Activated T-helper 1 cell treated with anti-CD3 and anti-CD28 coated beads, Interleukin-12 subunit alpha, Interleukin-12 subunit beta, Interleukin-2, Interleukin-4 antibody, amounts not matched to agents 30 ng/mL and 10 ng/mL and 1 ng/mL, durations not matched to agents 14 hours and 24 hours and 36 hours (primary cell): ENCODE results near the gene MBNL2. TPM values are rescaled to one million over a fixed set of nuclear protein-coding genes. Genes with fewer than 3 reads are reported as not detected.

Experiments used
- DNase-seq: peaks from one replicate; pipeline ENCODE4 v3.0.0; 2021; ENCODE audit warnings: low spot score
- H3K27ac Mint-ChIP-seq: one replicate; pipeline ENCODE4 v1.8.0; 2021; ENCODE audit warnings: mild to moderate bottlenecking, mixed read lengths
- H3K27me3 Mint-ChIP-seq: one replicate; pipeline ENCODE4 v1.8.0; 2022; ENCODE audit warnings: mild to moderate bottlenecking, moderate library complexity, mixed read lengths; ENCODE audit not compliant: insufficient read depth
- H3K36me3 Mint-ChIP-seq: one replicate; pipeline ENCODE4 v1.8.0; 2021; ENCODE audit warnings: low read depth, mixed read lengths
- H3K4me1 Mint-ChIP-seq: one replicate; pipeline ENCODE4 v1.8.0; 2021; ENCODE audit warnings: low read depth, mixed read lengths
- H3K4me3 Mint-ChIP-seq: one replicate; pipeline ENCODE4 v1.8.0; 2021; ENCODE audit warnings: mild to moderate bottlenecking, moderate library complexity, mixed read lengths
- H3K9me3 Mint-ChIP-seq: one replicate; pipeline ENCODE4 v1.8.0; 2021; ENCODE audit warnings: mixed read lengths
- intact Hi-C: fragments of 100-400 bp; cut with micrococcal nuclease; formaldehyde crosslinking; loops from one replicate; pipeline ENCODE4 v1.15.1; 2024
- total RNA-seq: library from RNA; stranded (reverse); gene quantifications from 2 replicates; pipeline ENCODE4 v1.2.3, GENCODE V29; 2022

MBNL2 gene
- total RNA-seq, 1 donor from 2014 or later = 20.7 TPM

DNA sequence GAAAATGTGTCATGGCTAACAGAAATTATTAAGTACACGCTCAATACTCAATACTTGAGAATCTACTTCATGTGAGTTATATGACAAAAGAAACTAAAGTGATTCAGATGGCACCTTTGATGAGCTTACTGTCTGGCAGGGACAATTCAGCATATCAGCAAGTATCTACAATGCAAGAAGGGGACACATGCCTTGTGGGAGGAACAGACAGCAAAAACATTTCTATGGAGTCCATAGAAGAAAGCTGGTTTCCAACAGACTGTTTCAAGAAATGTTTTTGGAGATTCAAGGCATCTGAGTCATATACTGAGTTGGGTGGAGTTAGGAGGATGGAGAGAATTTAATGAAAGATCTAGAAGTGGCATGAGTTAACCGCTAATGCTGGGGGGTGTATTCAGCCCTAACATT is 54.7 kb downstream of the MBNL2 start:
- DNase-seq = no peak
- Mint-ChIP-seq H3K27ac (no peak overlapping the region), H3K27me3 (no peaks in the 10 kb centered on the region), H3K4me1 (peaks cover 14% of the 10 kb centered on the region), H3K4me3 (no peak overlapping the region), H3K36me3 (peaks cover 17% of the 10 kb centered on the region), H3K9me3 (no peaks in the 10 kb centered on the region)
- intact Hi-C loops = no loop called here

GRCh38 chr13:97278435-97279411 is 56.6 kb downstream of the MBNL2 start:
- Mint-ChIP-seq H3K36me3 (peaks cover 23% of the 10 kb centered on the region), H3K4me3 (no peak overlapping the region), H3K27me3 (no peaks in the 10 kb centered on the region), H3K27ac (no peak overlapping the region), H3K9me3 (no peaks in the 10 kb centered on the region), H3K4me1 (peaks cover 27% of the 10 kb centered on the region)
- intact Hi-C loops = no loop called here
- no peak for DNase-seq

- peaks cover 29% of the 10 kb centered on the region for H3K4me1 Mint-ChIP-seq
- H3K9me3 Mint-ChIP-seq = no peaks in the 10 kb centered on the region
- no peak overlapping the region for H3K4me3 Mint-ChIP-seq
- H3K27me3 Mint-ChIP-seq = no peaks in the 10 kb centered on the region
- H3K27ac Mint-ChIP-seq = no peak overlapping the region
- peaks cover 23% of the 10 kb centered on the region for H3K36me3 Mint-ChIP-seq
- no peak for DNase-seq
- intact Hi-C loops = no loop called here
Observed at GRCh38 chr13:97279913-97280312, 57.8 kb downstream of the MBNL2 start.

DNA sequence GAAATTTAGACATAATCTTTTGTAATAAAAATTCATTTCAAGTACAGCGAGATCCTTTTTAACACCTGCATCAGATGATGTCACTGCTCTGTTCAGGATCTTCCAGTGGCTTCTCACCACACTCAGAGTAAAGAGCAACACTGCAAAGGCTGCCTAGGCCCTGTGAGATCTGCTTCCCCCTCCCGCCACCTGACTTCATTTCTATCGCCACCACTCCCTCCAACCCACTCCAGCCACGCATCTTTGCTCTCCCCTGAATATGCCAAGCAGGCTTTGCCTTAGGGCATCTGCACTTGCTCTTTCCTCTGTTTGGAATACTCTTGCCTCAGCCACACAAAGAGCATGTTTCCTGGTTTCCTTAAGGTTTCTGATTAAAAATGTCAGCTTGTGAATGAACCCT is 58.3 kb downstream of the MBNL2 start:
- Mint-ChIP-seq H3K4me3 (no peak overlapping the region), H3K4me1 (peaks cover 29% of the 10 kb centered on the region), H3K27me3 (no peaks in the 10 kb centered on the region), H3K9me3 (no peaks in the 10 kb centered on the region), H3K27ac (no peak overlapping the region), H3K36me3 (peaks cover 22% of the 10 kb centered on the region)
- no peak for DNase-seq
- intact Hi-C loops = no loop called here

DNA sequence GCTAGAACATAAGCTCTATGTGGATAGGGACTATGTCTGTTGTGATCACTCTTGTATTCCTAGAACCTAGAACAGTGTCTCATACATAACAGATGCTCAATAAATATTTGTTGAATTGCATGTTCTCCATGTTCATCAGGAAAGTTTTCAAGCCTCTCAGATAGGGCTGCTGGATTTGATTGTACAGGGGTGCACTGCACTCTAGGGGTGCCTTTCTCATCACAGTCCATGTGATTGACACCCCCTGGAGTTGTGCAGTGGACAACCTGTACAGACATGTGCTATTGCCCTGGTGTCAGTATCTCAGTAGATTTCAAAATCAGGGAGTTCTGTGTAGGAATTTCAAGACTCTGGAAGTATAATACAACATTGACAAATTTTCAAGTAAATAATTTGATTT is 58.9 kb downstream of the MBNL2 start:
- peaks cover 17% of the 10 kb centered on the region for H3K36me3 Mint-ChIP-seq
- no peaks in the 10 kb centered on the region for H3K9me3 Mint-ChIP-seq
- no peaks in the 10 kb centered on the region for H3K27me3 Mint-ChIP-seq
- H3K4me3 Mint-ChIP-seq = no peak overlapping the region
- intact Hi-C loops = no loop called here
- no peak overlapping the region for H3K27ac Mint-ChIP-seq
- DNase-seq = no peak
- H3K4me1 Mint-ChIP-seq = peaks cover 29% of the 10 kb centered on the region

GRCh38 chr13:97282705-97283104 is 60.6 kb downstream of the MBNL2 start:
- H3K9me3 Mint-ChIP-seq = no peaks in the 10 kb centered on the region
- H3K4me1 Mint-ChIP-seq = peaks cover 24% of the 10 kb centered on the region
- H3K36me3 Mint-ChIP-seq = peaks cover 6% of the 10 kb centered on the region
- no peak overlapping the region for H3K4me3 Mint-ChIP-seq
- no peak overlapping the region for H3K27ac Mint-ChIP-seq
- no peak for DNase-seq
- intact Hi-C loops = no loop called here
- no peaks in the 10 kb centered on the region for H3K27me3 Mint-ChIP-seq

DNA sequence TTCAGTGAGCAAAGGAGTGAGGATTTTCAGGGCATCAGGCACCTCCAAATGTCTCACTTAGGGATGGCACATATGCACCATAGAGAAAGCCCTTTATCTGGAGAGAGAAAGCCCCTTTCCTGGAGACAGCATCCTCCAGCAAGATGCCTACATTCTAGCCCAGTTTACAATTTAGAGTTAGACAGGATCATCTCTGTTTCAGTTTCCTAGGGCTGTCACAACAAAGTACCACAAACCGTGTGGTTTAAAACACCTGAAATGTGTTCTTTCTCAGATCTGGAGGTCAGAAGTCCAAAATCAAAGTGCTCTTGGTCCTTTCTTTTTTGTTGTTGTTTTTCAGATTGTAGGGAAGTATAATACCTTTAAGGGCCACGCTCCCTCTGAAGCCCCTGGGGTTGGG is 61.8 kb downstream of the MBNL2 start:
- Mint-ChIP-seq H3K9me3 (no peaks in the 10 kb centered on the region), H3K36me3 (peaks cover 6% of the 10 kb centered on the region), H3K27ac (no peak overlapping the region), H3K4me1 (peaks cover 33% of the 10 kb centered on the region), H3K27me3 (no peaks in the 10 kb centered on the region), H3K4me3 (no peak overlapping the region)
- DNase-seq = no peak
- intact Hi-C loops = no loop called here

- Mint-ChIP-seq H3K36me3 (peaks cover 6% of the 10 kb centered on the region), H3K9me3 (no peaks in the 10 kb centered on the region), H3K27me3 (no peaks in the 10 kb centered on the region), H3K4me3 (no peak overlapping the region), H3K27ac (no peak overlapping the region), H3K4me1 (peaks cover 34% of the 10 kb centered on the region)
- intact Hi-C loops = no loop called here
- no peak for DNase-seq
Observed at GRCh38 chr13:97284558-97284957, 62.4 kb downstream of the MBNL2 start.

DNA sequence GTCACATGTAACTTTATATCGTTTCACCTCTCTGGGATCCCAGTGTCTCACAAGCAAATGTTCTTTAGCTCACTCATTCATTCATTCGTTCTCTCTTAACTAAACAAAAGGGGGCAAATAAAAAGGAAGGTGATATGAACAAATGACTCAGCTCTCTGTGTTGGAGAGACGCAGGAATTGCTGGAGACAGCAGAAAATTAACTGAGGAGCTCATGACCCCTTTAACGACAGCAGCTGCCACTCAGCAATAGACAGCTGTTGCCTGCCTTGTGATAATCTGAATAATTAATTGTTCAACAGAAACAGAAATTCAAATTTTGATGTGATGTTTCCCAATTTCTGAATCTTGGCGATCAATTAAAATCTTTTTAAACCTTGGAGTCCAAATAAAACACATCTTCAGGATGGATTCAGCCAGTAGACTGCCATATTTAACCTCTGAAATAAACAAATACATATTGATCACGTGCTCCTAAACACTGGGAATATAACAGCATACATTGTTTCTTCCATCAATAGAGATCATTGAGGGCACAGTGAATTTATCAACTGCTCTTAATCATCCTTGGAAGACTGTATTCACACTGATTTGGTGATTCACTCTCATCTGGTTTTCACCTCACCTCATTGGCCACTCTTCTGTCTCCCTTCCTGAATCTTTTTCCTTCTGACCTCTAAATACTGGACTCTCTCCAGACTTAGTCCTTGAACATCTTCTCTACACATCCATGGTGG is 63.3 kb downstream of the MBNL2 start:
- no peaks in the 10 kb centered on the region for H3K27me3 Mint-ChIP-seq
- DNase-seq = no peak
- peaks cover 6% of the 10 kb centered on the region for H3K36me3 Mint-ChIP-seq
- no peaks in the 10 kb centered on the region for H3K9me3 Mint-ChIP-seq
- H3K27ac Mint-ChIP-seq = no peak overlapping the region
- intact Hi-C loops = no loop called here
- H3K4me3 Mint-ChIP-seq = no peak overlapping the region
- peaks cover 38% of the 10 kb centered on the region for H3K4me1 Mint-ChIP-seq

DNA sequence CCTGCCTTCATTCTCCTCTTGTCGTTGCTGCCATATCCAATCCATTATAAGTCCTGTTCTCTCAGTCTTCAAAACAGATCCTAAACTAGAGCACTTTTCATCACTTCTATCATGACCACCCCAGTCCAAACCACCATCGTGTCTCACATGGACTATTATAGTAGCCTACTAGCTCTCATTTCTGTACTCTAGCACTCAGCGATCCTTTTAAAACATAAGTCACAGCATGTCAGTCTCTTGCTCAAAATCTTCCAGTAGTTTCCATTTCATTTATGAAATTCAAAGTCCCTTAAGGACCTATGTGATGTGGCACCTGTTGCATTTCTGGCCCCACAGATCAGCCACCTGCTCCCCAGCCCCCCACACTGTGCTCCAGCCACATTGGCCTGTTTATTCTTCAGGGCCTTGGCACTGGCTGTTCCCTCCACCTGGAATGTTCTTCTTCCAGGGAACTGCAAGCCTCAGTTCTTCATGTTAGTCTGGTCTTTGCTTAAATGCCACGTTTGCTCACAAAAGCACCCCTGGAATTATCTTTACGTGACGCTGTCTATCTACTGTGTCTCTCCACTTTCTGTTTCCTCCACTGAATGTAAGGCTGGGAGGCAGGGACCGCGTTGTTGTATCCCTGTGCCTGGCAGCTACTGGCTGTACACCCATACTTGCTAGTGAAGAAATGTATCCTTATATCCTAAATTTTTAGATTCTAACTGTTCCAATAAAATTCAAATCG is 64.3 kb downstream of the MBNL2 start:
- Mint-ChIP-seq H3K36me3 (peaks cover 9% of the 10 kb centered on the region), H3K27me3 (peaks cover under 1% of the 10 kb centered on the region), H3K9me3 (no peaks in the 10 kb centered on the region), H3K27ac (no peak overlapping the region), H3K4me3 (no peak overlapping the region), H3K4me1 (peaks cover 40% of the 10 kb centered on the region)
- no peak for DNase-seq
- intact Hi-C loops = loop anchor here (2.0 kb wide), 1 partner anchor 14 kb away; no protein-coding TSS in a partner anchor

GRCh38 chr13:97287047-97287383 is 64.9 kb downstream of the MBNL2 start:
- Mint-ChIP-seq H3K27ac (no peak overlapping the region), H3K27me3 (peaks cover 1% of the 10 kb centered on the region)

GRCh38 chr13:97288486-97288900 is 66.4 kb downstream of the MBNL2 start:
- intact Hi-C loops = no loop called here
- H3K4me1 Mint-ChIP-seq = peaks cover 29% of the 10 kb centered on the region
- DNase-seq = no peak
- no peaks in the 10 kb centered on the region for H3K9me3 Mint-ChIP-seq
- H3K36me3 Mint-ChIP-seq = peaks cover 4% of the 10 kb centered on the region
- no peak overlapping the region for H3K4me3 Mint-ChIP-seq
- H3K27me3 Mint-ChIP-seq = peaks cover 1% of the 10 kb centered on the region
- no peak overlapping the region for H3K27ac Mint-ChIP-seq

More at GRCh38 chr13:97287047-97287383, 64.9 kb downstream of the MBNL2 start:
- Mint-ChIP-seq H3K4me1 (peaks cover 40% of the 10 kb centered on the region), H3K36me3 (peaks cover 9% of the 10 kb centered on the region), H3K9me3 (no peaks in the 10 kb centered on the region), H3K4me3 (no peak overlapping the region)
- no peak for DNase-seq
- intact Hi-C loops = loop anchor here (2.0 kb wide), 1 partner anchor 14 kb away; no protein-coding TSS in a partner anchor
